Measurements from ENCODE around the gene MUCL3.

Gene MUCL3

DNA sequence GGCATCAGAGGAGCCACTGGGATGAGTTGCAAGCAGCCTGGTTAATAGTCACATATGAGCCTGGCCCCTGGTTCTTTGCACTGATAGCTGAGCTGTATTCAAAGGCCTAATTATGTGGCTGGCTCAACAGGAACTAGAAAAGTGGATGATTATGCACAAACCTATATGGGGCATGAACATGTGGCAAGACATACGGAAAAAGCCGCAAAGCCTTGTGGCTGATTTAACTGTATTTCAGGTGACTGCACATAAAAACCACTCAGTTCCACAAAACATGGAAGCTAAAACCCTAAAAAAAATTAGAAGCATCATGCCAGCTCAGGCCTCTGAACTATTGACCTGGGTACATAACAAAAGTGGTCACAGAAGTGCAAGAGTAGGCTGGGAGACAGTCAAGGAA is 56.5 kb downstream of the MUCL3 start:
- TF ChIP-seq BACH2 (CRISPR knock-in tag; IDR thresholded peaks at IDR 0.05; ENCODE audit: borderline replicate concordance) (no peak), OSR1 (CRISPR knock-in tag; IDR thresholded peaks at IDR 0.05) (no peak), ZNF565 (CRISPR knock-in tag; conservative IDR thresholded peaks at IDR 0.05; ENCODE audit: low read depth) (no peak), RARB (CRISPR knock-in tag; IDR thresholded peaks at IDR 0.05) (no peak), ZC3H10 (CRISPR knock-in tag; IDR thresholded peaks at IDR 0.05) (no peak), TCF4 (CRISPR knock-in tag; IDR thresholded peaks at IDR 0.05; ENCODE audit: borderline replicate concordance) (no peak), ZNF70 (CRISPR knock-in tag; IDR thresholded peaks at IDR 0.05) (no peak), SNAI2 (CRISPR knock-in tag; IDR thresholded peaks at IDR 0.05) (no peak), ESRRG (CRISPR knock-in tag; IDR thresholded peaks at IDR 0.05) (no peak), ZFP3 (CRISPR knock-in tag; IDR thresholded peaks at IDR 0.05) (no peak), ZFP30 (CRISPR knock-in tag; IDR thresholded peaks at IDR 0.05) (no peak), ZNF8 (CRISPR knock-in tag; IDR thresholded peaks at IDR 0.05) (no peak), PPARA (CRISPR knock-in tag; IDR thresholded peaks at IDR 0.05; ENCODE audit: borderline replicate concordance) (no peak), ISL1 (CRISPR knock-in tag; IDR thresholded peaks at IDR 0.05) (no peak)
- TF ChIP-seq, protein P1, sequence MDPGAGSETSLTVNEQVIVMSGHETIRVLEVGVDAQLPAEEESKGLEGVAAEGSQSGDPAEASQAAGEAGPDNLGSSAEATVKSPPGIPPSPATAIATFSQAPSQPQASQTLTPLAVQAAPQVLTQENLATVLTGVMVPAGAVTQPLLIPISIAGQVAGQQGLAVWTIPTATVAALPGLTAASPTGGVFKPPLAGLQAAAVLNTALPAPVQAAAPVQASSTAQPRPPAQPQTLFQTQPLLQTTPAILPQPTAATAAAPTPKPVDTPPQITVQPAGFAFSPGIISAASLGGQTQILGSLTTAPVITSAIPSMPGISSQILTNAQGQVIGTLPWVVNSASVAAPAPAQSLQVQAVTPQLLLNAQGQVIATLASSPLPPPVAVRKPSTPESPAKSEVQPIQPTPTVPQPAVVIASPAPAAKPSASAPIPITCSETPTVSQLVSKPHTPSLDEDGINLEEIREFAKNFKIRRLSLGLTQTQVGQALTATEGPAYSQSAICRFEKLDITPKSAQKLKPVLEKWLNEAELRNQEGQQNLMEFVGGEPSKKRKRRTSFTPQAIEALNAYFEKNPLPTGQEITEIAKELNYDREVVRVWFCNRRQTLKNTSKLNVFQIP (CRISPR knock-in tag; IDR thresholded peaks at IDR 0.05; ENCODE audit: borderline replicate concordance, low read depth): no peak
- TF ChIP-seq, protein P2, sequence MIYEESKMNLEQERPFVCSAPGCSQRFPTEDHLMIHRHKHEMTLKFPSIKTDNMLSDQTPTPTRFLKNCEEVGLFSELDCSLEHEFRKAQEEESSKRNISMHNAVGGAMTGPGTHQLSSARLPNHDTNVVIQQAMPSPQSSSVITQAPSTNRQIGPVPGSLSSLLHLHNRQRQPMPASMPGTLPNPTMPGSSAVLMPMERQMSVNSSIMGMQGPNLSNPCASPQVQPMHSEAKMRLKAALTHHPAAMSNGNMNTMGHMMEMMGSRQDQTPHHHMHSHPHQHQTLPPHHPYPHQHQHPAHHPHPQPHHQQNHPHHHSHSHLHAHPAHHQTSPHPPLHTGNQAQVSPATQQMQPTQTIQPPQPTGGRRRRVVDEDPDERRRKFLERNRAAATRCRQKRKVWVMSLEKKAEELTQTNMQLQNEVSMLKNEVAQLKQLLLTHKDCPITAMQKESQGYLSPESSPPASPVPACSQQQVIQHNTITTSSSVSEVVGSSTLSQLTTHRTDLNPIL (CRISPR knock-in tag; IDR thresholded peaks at IDR 0.05; ENCODE audit: low read depth): no peak
- TF ChIP-seq, protein P3, sequence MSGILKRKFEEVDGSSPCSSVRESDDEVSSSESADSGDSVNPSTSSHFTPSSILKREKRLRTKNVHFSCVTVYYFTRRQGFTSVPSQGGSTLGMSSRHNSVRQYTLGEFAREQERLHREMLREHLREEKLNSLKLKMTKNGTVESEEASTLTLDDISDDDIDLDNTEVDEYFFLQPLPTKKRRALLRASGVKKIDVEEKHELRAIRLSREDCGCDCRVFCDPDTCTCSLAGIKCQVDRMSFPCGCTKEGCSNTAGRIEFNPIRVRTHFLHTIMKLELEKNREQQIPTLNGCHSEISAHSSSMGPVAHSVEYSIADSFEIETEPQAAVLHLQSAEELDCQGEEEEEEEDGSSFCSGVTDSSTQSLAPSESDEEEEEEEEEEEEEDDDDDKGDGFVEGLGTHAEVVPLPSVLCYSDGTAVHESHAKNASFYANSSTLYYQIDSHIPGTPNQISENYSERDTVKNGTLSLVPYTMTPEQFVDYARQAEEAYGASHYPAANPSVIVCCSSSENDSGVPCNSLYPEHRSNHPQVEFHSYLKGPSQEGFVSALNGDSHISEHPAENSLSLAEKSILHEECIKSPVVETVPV (CRISPR knock-in tag; IDR thresholded peaks at IDR 0.05): no peak
- TF ChIP-seq, protein P4, sequence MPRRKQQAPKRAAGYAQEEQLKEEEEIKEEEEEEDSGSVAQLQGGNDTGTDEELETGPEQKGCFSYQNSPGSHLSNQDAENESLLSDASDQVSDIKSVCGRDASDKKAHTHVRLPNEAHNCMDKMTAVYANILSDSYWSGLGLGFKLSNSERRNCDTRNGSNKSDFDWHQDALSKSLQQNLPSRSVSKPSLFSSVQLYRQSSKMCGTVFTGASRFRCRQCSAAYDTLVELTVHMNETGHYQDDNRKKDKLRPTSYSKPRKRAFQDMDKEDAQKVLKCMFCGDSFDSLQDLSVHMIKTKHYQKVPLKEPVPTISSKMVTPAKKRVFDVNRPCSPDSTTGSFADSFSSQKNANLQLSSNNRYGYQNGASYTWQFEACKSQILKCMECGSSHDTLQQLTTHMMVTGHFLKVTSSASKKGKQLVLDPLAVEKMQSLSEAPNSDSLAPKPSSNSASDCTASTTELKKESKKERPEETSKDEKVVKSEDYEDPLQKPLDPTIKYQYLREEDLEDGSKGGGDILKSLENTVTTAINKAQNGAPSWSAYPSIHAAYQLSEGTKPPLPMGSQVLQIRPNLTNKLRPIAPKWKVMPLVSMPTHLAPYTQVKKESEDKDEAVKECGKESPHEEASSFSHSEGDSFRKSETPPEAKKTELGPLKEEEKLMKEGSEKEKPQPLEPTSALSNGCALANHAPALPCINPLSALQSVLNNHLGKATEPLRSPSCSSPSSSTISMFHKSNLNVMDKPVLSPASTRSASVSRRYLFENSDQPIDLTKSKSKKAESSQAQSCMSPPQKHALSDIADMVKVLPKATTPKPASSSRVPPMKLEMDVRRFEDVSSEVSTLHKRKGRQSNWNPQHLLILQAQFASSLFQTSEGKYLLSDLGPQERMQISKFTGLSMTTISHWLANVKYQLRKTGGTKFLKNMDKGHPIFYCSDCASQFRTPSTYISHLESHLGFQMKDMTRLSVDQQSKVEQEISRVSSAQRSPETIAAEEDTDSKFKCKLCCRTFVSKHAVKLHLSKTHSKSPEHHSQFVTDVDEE (CRISPR knock-in tag; IDR thresholded peaks at IDR 0.05): no peak
- ATAC-seq: no peak

DNA sequence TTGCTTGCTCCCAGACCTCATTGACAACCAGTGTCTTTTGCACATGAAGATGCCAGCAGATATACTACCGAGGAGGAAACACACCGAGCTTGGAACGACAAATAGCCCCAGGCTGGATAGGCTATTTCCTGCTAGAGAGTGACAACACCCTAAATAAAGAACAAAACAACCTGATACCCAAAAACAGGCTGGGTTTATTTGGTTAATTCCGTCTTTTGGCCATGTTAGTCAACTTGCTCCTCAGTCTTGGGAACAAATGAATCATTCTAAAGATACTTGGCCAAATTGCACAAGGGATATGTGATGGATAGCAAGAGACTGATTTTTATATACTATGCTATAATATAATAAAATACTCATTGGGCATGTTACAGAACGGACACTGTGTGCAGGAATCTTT is 58.0 kb downstream of the MUCL3 start:
- ATAC-seq: no peak
- TF ChIP-seq, protein P4 (CRISPR knock-in tag; IDR thresholded peaks at IDR 0.05): no peak
- TF ChIP-seq ISL1 (CRISPR knock-in tag; IDR thresholded peaks at IDR 0.05) (no peak), ZFP3 (CRISPR knock-in tag; IDR thresholded peaks at IDR 0.05) (no peak), BACH2 (CRISPR knock-in tag; IDR thresholded peaks at IDR 0.05; ENCODE audit: borderline replicate concordance) (no peak), GLIS3 (CRISPR knock-in tag; IDR thresholded peaks at IDR 0.05) (no peak), OSR1 (CRISPR knock-in tag; IDR thresholded peaks at IDR 0.05) (no peak), CSDC2 (CRISPR knock-in tag; IDR thresholded peaks at IDR 0.05) (no peak), ZNF8 (CRISPR knock-in tag; IDR thresholded peaks at IDR 0.05) (no peak), ZC3H10 (CRISPR knock-in tag; IDR thresholded peaks at IDR 0.05) (no peak), RARB (CRISPR knock-in tag; IDR thresholded peaks at IDR 0.05) (no peak), ARNTL (CRISPR knock-in tag; IDR thresholded peaks at IDR 0.05; ENCODE audit: borderline replicate concordance, low read depth) (no peak), ZNF70 (CRISPR knock-in tag; IDR thresholded peaks at IDR 0.05) (no peak), ZFP30 (CRISPR knock-in tag; IDR thresholded peaks at IDR 0.05) (no peak), PPARA (CRISPR knock-in tag; IDR thresholded peaks at IDR 0.05; ENCODE audit: borderline replicate concordance) (no peak), TCF4 (CRISPR knock-in tag; IDR thresholded peaks at IDR 0.05; ENCODE audit: borderline replicate concordance) (no peak)
- TF ChIP-seq, protein P1 (CRISPR knock-in tag; IDR thresholded peaks at IDR 0.05; ENCODE audit: borderline replicate concordance, low read depth): no peak
- TF ChIP-seq, protein P2 (CRISPR knock-in tag; IDR thresholded peaks at IDR 0.05; ENCODE audit: low read depth): no peak
- TF ChIP-seq, protein P5, sequence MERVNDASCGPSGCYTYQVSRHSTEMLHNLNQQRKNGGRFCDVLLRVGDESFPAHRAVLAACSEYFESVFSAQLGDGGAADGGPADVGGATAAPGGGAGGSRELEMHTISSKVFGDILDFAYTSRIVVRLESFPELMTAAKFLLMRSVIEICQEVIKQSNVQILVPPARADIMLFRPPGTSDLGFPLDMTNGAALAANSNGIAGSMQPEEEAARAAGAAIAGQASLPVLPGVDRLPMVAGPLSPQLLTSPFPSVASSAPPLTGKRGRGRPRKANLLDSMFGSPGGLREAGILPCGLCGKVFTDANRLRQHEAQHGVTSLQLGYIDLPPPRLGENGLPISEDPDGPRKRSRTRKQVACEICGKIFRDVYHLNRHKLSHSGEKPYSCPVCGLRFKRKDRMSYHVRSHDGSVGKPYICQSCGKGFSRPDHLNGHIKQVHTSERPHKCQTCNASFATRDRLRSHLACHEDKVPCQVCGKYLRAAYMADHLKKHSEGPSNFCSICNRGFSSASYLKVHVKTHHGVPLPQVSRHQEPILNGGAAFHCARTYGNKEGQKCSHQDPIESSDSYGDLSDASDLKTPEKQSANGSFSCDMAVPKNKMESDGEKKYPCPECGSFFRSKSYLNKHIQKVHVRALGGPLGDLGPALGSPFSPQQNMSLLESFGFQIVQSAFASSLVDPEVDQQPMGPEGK (CRISPR knock-in tag; IDR thresholded peaks at IDR 0.05; ENCODE audit: borderline replicate concordance): no peak

All from SK-N-SH treated with all-trans-retinoic acid at 6 μM for 48 hours (cell line).